Tibial nerve (tissue), 4 donors: Measurements from ENCODE around the gene PRMT5.

ENCODE experiments used
- EP300 ChIP-seq, 2 donors: sonication (generic); formaldehyde crosslinking; IDR thresholded peaks; one replicate each; pipeline ENCODE4 v1.6.1; 2017; ENCODE audit warnings: antibody characterized with exemption in 2 of 2, mild to moderate bottlenecking in 1 of 2
- POLR2A ChIP-seq, 2 donors: fragments of 450-650 bp; IDR thresholded peaks; one replicate each; pipeline ENCODE4 v1.6.1; 2017; ENCODE audit warnings: antibody characterized with exemption in 2 of 2, mild to moderate bottlenecking in 2 of 2, moderate library complexity in 2 of 2
- TF ChIP-seq, protein P1 (sequence below), 5 experiments: fragments of 200-600 bp in 3 of 5; fragments of 450-650 bp in 2 of 5; sonication (generic) in 3 of 5; IDR thresholded peaks; one replicate each; pipeline ENCODE4 v1.5.1; 2016 to 2019; ENCODE audit warnings: antibody characterized with exemption in 5 of 5, mild to moderate bottlenecking in 3 of 5, moderate library complexity in 2 of 5

DNA sequence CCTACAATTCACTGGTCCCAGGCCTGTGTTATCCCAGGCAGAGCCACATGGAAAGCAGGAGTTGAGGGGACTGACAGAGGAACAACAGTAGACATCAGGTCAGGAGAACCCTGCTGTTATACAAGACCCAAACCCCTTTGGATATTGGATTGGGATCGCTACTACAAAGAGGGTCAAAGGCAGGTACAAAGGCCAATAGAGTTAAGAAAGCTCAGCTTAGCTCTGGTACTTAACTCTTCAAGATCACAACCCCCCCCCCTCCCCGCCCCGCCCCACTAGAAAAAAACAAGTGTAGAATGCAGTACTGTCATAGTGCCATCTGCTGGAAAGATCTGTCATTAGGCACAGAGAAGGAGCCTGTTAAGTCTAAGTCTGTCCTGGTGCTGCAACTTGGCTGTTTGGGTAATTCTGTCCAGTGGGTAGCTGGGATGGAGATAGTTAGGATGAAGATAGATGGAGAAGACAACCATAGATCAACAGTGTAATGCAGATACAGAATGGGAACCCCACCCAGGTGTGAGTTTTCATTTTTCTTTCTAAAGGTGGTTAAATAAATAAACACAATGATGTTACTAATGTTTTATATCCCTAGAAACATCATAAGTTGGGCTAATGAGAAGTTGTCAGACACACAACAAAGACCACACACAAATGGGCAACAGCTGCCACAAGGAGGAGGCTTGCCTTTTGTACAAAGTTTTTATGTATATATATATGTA is 28.9 kb downstream of the PRMT5 start:
- TF ChIP-seq POLR2A (IDR thresholded peaks at IDR 0.05) = no peak
- TF ChIP-seq, protein P1, sequence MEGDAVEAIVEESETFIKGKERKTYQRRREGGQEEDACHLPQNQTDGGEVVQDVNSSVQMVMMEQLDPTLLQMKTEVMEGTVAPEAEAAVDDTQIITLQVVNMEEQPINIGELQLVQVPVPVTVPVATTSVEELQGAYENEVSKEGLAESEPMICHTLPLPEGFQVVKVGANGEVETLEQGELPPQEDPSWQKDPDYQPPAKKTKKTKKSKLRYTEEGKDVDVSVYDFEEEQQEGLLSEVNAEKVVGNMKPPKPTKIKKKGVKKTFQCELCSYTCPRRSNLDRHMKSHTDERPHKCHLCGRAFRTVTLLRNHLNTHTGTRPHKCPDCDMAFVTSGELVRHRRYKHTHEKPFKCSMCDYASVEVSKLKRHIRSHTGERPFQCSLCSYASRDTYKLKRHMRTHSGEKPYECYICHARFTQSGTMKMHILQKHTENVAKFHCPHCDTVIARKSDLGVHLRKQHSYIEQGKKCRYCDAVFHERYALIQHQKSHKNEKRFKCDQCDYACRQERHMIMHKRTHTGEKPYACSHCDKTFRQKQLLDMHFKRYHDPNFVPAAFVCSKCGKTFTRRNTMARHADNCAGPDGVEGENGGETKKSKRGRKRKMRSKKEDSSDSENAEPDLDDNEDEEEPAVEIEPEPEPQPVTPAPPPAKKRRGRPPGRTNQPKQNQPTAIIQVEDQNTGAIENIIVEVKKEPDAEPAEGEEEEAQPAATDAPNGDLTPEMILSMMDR (IDR thresholded peaks at IDR 0.05) = peak in 4 of 5 experiments; percentile 10 to 58 (median 51)
- no peak for TF ChIP-seq EP300 (IDR thresholded peaks at IDR 0.05)
